ENCODE data around the gene KIF19.

KIF19 gene

GRCh38 chr17:74361230-74362068 lies 35.4 kb downstream of the KIF19 start, which contains the start of gene BTBD17:
Gene BTBD17, minus strand, starts transcription at chr17:74361868. Its CDS starts 49 bp downstream, at chr17:74361819.
- no peak for DNase-seq (ENCODE audit: low read depth in 2 of 2)

GRCh38 chr17:74362069-74362405 lies 36.0 kb downstream of the KIF19 start:
- DNase-seq (ENCODE audit: low read depth in 2 of 2), result no peak

- DNase-seq (ENCODE audit: low read depth in 2 of 2), result no peak
Measured at GRCh38 chr17:74362810-74363498, 36.9 kb downstream of the KIF19 start.

GRCh38 chr17:74367206-74367605 lies 41.2 kb downstream of the KIF19 start, which contains the start of gene GPR142:
Gene GPR142, plus strand, starts transcription at chr17:74367506. Its CDS starts 2,035 bp downstream, at chr17:74369541.
- DNase-seq (ENCODE audit: low read depth in 2 of 2), result no peak

- peak; percentile 65 to 66 for DNase-seq (ENCODE audit: low read depth in 2 of 2)
Measured at GRCh38 chr17:74368341-74369081, 42.5 kb downstream of the KIF19 start.

- DNase-seq (ENCODE audit: low read depth in 2 of 2), result peak; percentile 47 to 58
Measured at GRCh38 chr17:74369221-74369620, 43.2 kb downstream of the KIF19 start.

GRCh38 chr17:74369665-74370490 lies 43.9 kb downstream of the KIF19 start:
- DNase-seq (ENCODE audit: low read depth in 2 of 2), result no peak

GRCh38 chr17:74371653-74372147 lies 45.7 kb downstream of the KIF19 start:
- DNase-seq (ENCODE audit: low read depth in 2 of 2), result no peak

GRCh38 chr17:74372426-74372825 lies 46.4 kb downstream of the KIF19 start:
- DNase-seq (ENCODE audit: low read depth in 2 of 2), result no peak

GRCh38 chr17:74373838-74374606 lies 48.0 kb downstream of the KIF19 start:
- no peak for DNase-seq (ENCODE audit: low read depth in 2 of 2)

GRCh38 chr17:74374858-74375257 lies 48.8 kb downstream of the KIF19 start:
- DNase-seq (ENCODE audit: low read depth in 2 of 2), result no peak

- peak; percentile 89 to 94 for DNase-seq (ENCODE audit: low read depth in 2 of 2)
Measured at GRCh38 chr17:74379495-74380085, 53.6 kb downstream of the KIF19 start.

GRCh38 chr17:74380086-74380958 lies 54.3 kb downstream of the KIF19 start:
- DNase-seq (ENCODE audit: low read depth in 2 of 2), result no peak

GRCh38 chr17:74380959-74381808 lies 55.2 kb downstream of the KIF19 start:
- DNase-seq (ENCODE audit: low read depth in 2 of 2), result no peak

GRCh38 chr17:74383141-74383540 lies 57.1 kb downstream of the KIF19 start:
- no peak for DNase-seq (ENCODE audit: low read depth in 2 of 2)

GRCh38 chr17:74385201-74385600 lies 59.2 kb downstream of the KIF19 start:
- DNase-seq (ENCODE audit: low read depth in 2 of 2), result no peak

GRCh38 chr17:74386386-74386785 lies 60.4 kb downstream of the KIF19 start:
- no peak for DNase-seq (ENCODE audit: low read depth in 2 of 2)
